SK-N-SH (cell line): ENCODE results near the gene RILPL2. TPM values are rescaled to one million over a fixed set of nuclear protein-coding genes. Genes with fewer than 3 reads are reported as not detected.

Experiments
- CTCF ChIA-PET: fragments of 300-600, 350-600 bp; formaldehyde crosslinking; extraction: SDS; loops from one replicate; lab custom pipeline; 2021; lab: Yijun Ruan, JAX
- POLR2A ChIA-PET: fragments of 350-600 bp; sonication (Branson Sonifier 250); formaldehyde crosslinking; extraction: SDS; loops from one replicate; lab custom pipeline; 2020; ENCODE audit warnings: antibody characterized with exemption, inconsistent platforms; lab: Yijun Ruan, JAX
- DNase-seq: peaks from one replicate; pipeline ENCODE4 v3.0.0; 2012
- H2AFZ ChIP-seq: fragments of 200-600 bp; sonication (generic); 2 replicates; pipeline ENCODE4 v1.8.1; 2016; ENCODE audit warnings: antibody characterized with exemption, mild to moderate bottlenecking, low read depth
- H3F3A ChIP-seq: fragments of 200-600 bp; sonication (generic); replicated peaks from 2 replicates; pipeline ENCODE3; 2016; ENCODE audit warnings: antibody characterized with exemption, mild to moderate bottlenecking; ENCODE audit not compliant: insufficient read depth
- H3K27ac ChIP-seq, 2 experiments: fragments of 200-500 bp in 1 of 2; fragments of 200-600 bp in 1 of 2; sonication (Bioruptor generic) in 1 of 2; sonication (generic), shearing (Covaris generic) in 1 of 2; 2 replicates each; pipeline versions ENCODE4 v1.5.1 to v1.6.1; 2014 to 2016; ENCODE audit warnings: low read depth in 2 of 2, inconsistent platforms in 1 of 2, low read length in 1 of 2, mild to moderate bottlenecking in 1 of 2, mixed read lengths in 1 of 2
- H3K27me3 ChIP-seq: fragments of 200-600 bp; sonication (generic), shearing (Covaris generic); 2 replicates; pipeline ENCODE4 v1.6.1; 2016; ENCODE audit warnings: mixed run types; ENCODE audit not compliant: insufficient read depth
- H3K36me3 ChIP-seq, 2 experiments: fragments of 200-500 bp in 1 of 2; fragments of 200-600 bp in 1 of 2; sonication (Bioruptor generic) in 1 of 2; sonication (generic) in 1 of 2; replicated peaks in 1 of 2; 2 replicates each; pipeline versions ENCODE3 to v1.5.1; 2014 to 2016; ENCODE audit warnings: low read length in 1 of 2, mild to moderate bottlenecking in 1 of 2; ENCODE audit not compliant: insufficient read depth in 2 of 2, control insufficient read depth in 1 of 2
- H3K4me1 ChIP-seq, 2 experiments: fragments of 200-500 bp in 1 of 2; fragments of 200-600 bp in 1 of 2; sonication (Bioruptor generic) in 1 of 2; sonication (generic), shearing (Covaris generic) in 1 of 2; 2 replicates each; pipeline versions ENCODE4 v1.5.1 to v1.6.1; 2014 to 2016; ENCODE audit warnings: low read depth in 1 of 2, low read length in 1 of 2, mixed run types in 1 of 2; ENCODE audit not compliant: insufficient read depth in 2 of 2, control insufficient read depth in 1 of 2
- H3K4me2 ChIP-seq: fragments of 200-600 bp; sonication (generic), shearing (Covaris generic); 2 replicates; pipeline ENCODE4 v1.6.1; 2017; ENCODE audit warnings: mixed run types
- H3K4me3 ChIP-seq, 2 experiments: fragments of 200-500 bp in 1 of 2; fragments of 200-600 bp in 1 of 2; sonication (Bioruptor generic) in 1 of 2; sonication (generic), shearing (Covaris generic) in 1 of 2; 2 replicates each; pipeline versions ENCODE4 v1.5.1 to v1.8.1; 2014 to 2016; ENCODE audit warnings: low read depth in 2 of 2, inconsistent platforms in 1 of 2, low read length in 1 of 2, mild to moderate bottlenecking in 1 of 2, mixed read lengths in 1 of 2, moderate library complexity in 1 of 2
- H3K79me2 ChIP-seq: fragments of 200-600 bp; sonication (generic); 2 replicates; pipeline ENCODE4 v1.8.1; 2017; ENCODE audit warnings: mild to moderate bottlenecking; ENCODE audit not compliant: insufficient read depth
- H3K9ac ChIP-seq: fragments of 200-600 bp; sonication (generic); 2 replicates; pipeline ENCODE4 v1.6.1; 2017; ENCODE audit warnings: mixed run types
- H3K9me2 ChIP-seq: fragments of 200-600 bp; sonication (generic); 2 replicates; pipeline ENCODE4 v1.6.1; 2017; ENCODE audit warnings: mixed run types
- H3K9me3 ChIP-seq: fragments of 200-600 bp; sonication (generic); 2 replicates; pipeline ENCODE4 v1.6.1; 2017; ENCODE audit warnings: mixed run types, mild to moderate bottlenecking, moderate library complexity
- H4K20me1 ChIP-seq: fragments of 200-600 bp; sonication (generic); 2 replicates; pipeline ENCODE4 v1.6.1; 2017; ENCODE audit warnings: mild to moderate bottlenecking, mixed run types; ENCODE audit not compliant: insufficient read depth
- CHD2 ChIP-seq: fragments of 150-350 bp; IDR thresholded peaks from 2 replicates; pipeline ENCODE4 v1.6.1; 2018; ENCODE audit warnings: low read length; ENCODE audit not compliant: partially characterized antibody
- FOSL2 ChIP-seq: IDR thresholded peaks from 2 replicates; pipeline ENCODE4 v1.4.0; 2012; ENCODE audit warnings: low read depth, mild to moderate bottlenecking, moderate library complexity, borderline replicate concordance
- FOXM1 ChIP-seq: IDR thresholded peaks from 2 replicates; pipeline ENCODE4 v1.4.0; 2012; ENCODE audit warnings: low read depth, mild to moderate bottlenecking
- IRF3 ChIP-seq: fragments of 150-350 bp; IDR thresholded peaks from 2 replicates; pipeline ENCODE4 v1.6.1; 2016; ENCODE audit warnings: mild to moderate bottlenecking, low read depth, low read length
- JUND ChIP-seq: IDR thresholded peaks from 2 replicates; pipeline ENCODE4 v1.4.0; 2012
- MXI1 ChIP-seq: IDR thresholded peaks from 2 replicates; pipeline ENCODE4 v1.6.1; 2012; ENCODE audit warnings: mild to moderate bottlenecking, low read depth, low read length, improper control_type of control experiment
- NFIC ChIP-seq: IDR thresholded peaks from 2 replicates; pipeline ENCODE4 v1.4.0; 2012; ENCODE audit warnings: borderline replicate concordance
- NRF1 ChIP-seq: IDR thresholded peaks from 2 replicates; pipeline ENCODE4 v1.6.1; 2012; ENCODE audit warnings: low read depth, mild to moderate bottlenecking, low read length
- POLR2AphosphoS5 ChIP-seq: IDR thresholded peaks from 2 replicates; pipeline ENCODE4 v1.6.1; 2012; ENCODE audit warnings: low read depth, low read length
- RAD21 ChIP-seq: IDR thresholded peaks from 2 replicates; pipeline ENCODE4 v1.6.1; 2012; ENCODE audit warnings: mild to moderate bottlenecking, low read length
- RCOR1 ChIP-seq: fragments of 150-350 bp; IDR thresholded peaks from 2 replicates; pipeline ENCODE4 v1.6.1; 2017; ENCODE audit warnings: antibody characterized with exemption, low read length
- RXRA ChIP-seq: IDR thresholded peaks from 2 replicates; pipeline ENCODE4 v1.4.0; 2012; ENCODE audit warnings: low read depth, mild to moderate bottlenecking, borderline replicate concordance
- SIN3A ChIP-seq: IDR thresholded peaks from 2 replicates; pipeline ENCODE4 v1.6.1; 2012; ENCODE audit warnings: low read depth, mild to moderate bottlenecking, low read length, moderate library complexity, borderline replicate concordance
- SMC3 ChIP-seq: IDR thresholded peaks from 2 replicates; pipeline ENCODE4 v1.6.1; 2012; ENCODE audit warnings: low read depth, low read length, improper control_type of control experiment
- TAF1 ChIP-seq: IDR thresholded peaks from 2 replicates; pipeline ENCODE4 v1.6.1; 2012; ENCODE audit warnings: low read depth, mild to moderate bottlenecking, low read length, moderate library complexity, borderline replicate concordance
- TCF12 ChIP-seq: IDR thresholded peaks from 2 replicates; pipeline ENCODE4 v1.4.0; 2012
- TEAD4 ChIP-seq: IDR thresholded peaks from 2 replicates; pipeline ENCODE4 v1.4.0; 2012; ENCODE audit warnings: mild to moderate bottlenecking, borderline replicate concordance; ENCODE audit not compliant: insufficient read depth
- YY1 ChIP-seq: IDR thresholded peaks from 2 replicates; pipeline ENCODE4 v1.4.0; 2012; ENCODE audit warnings: low read depth, mild to moderate bottlenecking
- WGBS: methylation state at CpG from one replicate; pipeline ENCODE4 v1.1.6; 2017; ENCODE audit warnings: low lambda C conversion rate; 5-methylcytosine and 5-hydroxymethylcytosine counted together
- polyA plus RNA-seq, 3 experiments: library from polyadenylated mRNA; depleted of rRNA; stranded (reverse); fragments of >200 nt; gene quantifications; 2 replicates each; pipeline ENCODE4 v1.2.3, GENCODE V29; 2012
- TF ChIP-seq, protein P1 (sequence below): IDR thresholded peaks from 2 replicates; pipeline ENCODE4 v1.6.1; 2012; ENCODE audit warnings: mild to moderate bottlenecking, low read depth, low read length, moderate library complexity

The RILPL2 gene
- polyA plus RNA-seq, 1 of the 3 experiments (the other 2 are of a cell fraction) = 5.0 TPM

GRCh38 chr12:123449856-123450255 lies 13.4 kb upstream of the RILPL2 start:
- CTCF ChIA-PET = interaction anchor here (1.4 kb wide), 1 partner anchor 132 kb away, joined by 3 read pairs; no protein-coding TSS in a partner anchor
- no peak for TF ChIP-seq SMC3
- TF ChIP-seq TEAD4 = no peak
- no peak for TF ChIP-seq NFIC
- TF ChIP-seq, protein P1, sequence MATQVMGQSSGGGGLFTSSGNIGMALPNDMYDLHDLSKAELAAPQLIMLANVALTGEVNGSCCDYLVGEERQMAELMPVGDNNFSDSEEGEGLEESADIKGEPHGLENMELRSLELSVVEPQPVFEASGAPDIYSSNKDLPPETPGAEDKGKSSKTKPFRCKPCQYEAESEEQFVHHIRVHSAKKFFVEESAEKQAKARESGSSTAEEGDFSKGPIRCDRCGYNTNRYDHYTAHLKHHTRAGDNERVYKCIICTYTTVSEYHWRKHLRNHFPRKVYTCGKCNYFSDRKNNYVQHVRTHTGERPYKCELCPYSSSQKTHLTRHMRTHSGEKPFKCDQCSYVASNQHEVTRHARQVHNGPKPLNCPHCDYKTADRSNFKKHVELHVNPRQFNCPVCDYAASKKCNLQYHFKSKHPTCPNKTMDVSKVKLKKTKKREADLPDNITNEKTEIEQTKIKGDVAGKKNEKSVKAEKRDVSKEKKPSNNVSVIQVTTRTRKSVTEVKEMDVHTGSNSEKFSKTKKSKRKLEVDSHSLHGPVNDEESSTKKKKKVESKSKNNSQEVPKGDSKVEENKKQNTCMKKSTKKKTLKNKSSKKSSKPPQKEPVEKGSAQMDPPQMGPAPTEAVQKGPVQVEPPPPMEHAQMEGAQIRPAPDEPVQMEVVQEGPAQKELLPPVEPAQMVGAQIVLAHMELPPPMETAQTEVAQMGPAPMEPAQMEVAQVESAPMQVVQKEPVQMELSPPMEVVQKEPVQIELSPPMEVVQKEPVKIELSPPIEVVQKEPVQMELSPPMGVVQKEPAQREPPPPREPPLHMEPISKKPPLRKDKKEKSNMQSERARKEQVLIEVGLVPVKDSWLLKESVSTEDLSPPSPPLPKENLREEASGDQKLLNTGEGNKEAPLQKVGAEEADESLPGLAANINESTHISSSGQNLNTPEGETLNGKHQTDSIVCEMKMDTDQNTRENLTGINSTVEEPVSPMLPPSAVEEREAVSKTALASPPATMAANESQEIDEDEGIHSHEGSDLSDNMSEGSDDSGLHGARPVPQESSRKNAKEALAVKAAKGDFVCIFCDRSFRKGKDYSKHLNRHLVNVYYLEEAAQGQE = no peak
- TF ChIP-seq RAD21 = no peak
- TF ChIP-seq POLR2AphosphoS5 = no peak
- TF ChIP-seq TAF1 = no peak
- TF ChIP-seq FOSL2 = no peak
- TF ChIP-seq NRF1 = no peak
- TF ChIP-seq YY1 = no peak
- TF ChIP-seq CHD2 = no peak
- TF ChIP-seq IRF3 = no peak
- no peak for TF ChIP-seq JUND
- no peak for TF ChIP-seq MXI1
- no peak for TF ChIP-seq RCOR1
- TF ChIP-seq RXRA = no peak
- no peak for TF ChIP-seq FOXM1
- TF ChIP-seq TCF12 = no peak
- TF ChIP-seq SIN3A = no peak
- TF ChIP-seq, all 33 proteins: peak for 0

More at GRCh38 chr12:123449856-123450255, 13.4 kb upstream of the RILPL2 start:
- Histone ChIP-seq H2AFZ (no peak overlapping the region), H3K27me3 (no peaks in the 10 kb centered on the region), H4K20me1 (no peaks in the 10 kb centered on the region), H3K4me2 (no peak overlapping the region), H3K9me3 (no peaks in the 10 kb centered on the region), H3K79me2 (no peaks in the 10 kb centered on the region), H3K4me3 (no peak overlapping the region), H3F3A (peaks cover 9% of the 10 kb centered on the region), H3K9me2 (no peaks in the 10 kb centered on the region), H3K4me1 (peaks cover 0 to 2% of the 10 kb centered on the region in 2 experiments; a peak in 2 of 4 replicates), H3K27ac (no peak overlapping the region), H3K9ac (no peak overlapping the region), H3K36me3 (no peaks in the 10 kb centered on the region)
- 82% methylated on average over 4 of the region's 4 CpGs for WGBS
- POLR2A ChIA-PET = no interaction called here
- no peak for DNase-seq
